Glutamatergic neuron (in vitro differentiated cells): ENCODE measurements around the gene OBP2B. TPM values are rescaled to one million over a fixed set of nuclear protein-coding genes. Genes with fewer than 3 reads are reported as not detected.

ENCODE experiments used
- DNase-seq: peaks from one replicate; pipeline ENCODE4 v3.0.0; 2022
- H3K27ac Mint-ChIP-seq: one replicate; pipeline ENCODE4 v1.8.0; 2020; ENCODE audit warnings: mild to moderate bottlenecking, mixed read lengths, inconsistent platforms; ENCODE audit not compliant: unreplicated experiment
- H3K27me3 Mint-ChIP-seq: one replicate; pipeline ENCODE4 v1.8.0; 2020; ENCODE audit warnings: mild to moderate bottlenecking, moderate library complexity, mixed read lengths, inconsistent platforms; ENCODE audit not compliant: unreplicated experiment
- H3K36me3 Mint-ChIP-seq: one replicate; pipeline ENCODE4 v1.8.0; 2020; ENCODE audit warnings: mild to moderate bottlenecking, mixed read lengths, inconsistent platforms; ENCODE audit not compliant: unreplicated experiment
- H3K4me1 Mint-ChIP-seq: one replicate; pipeline ENCODE4 v1.8.0; 2020; ENCODE audit warnings: mild to moderate bottlenecking, low read depth, mixed read lengths, inconsistent platforms; ENCODE audit not compliant: unreplicated experiment
- H3K4me3 Mint-ChIP-seq: one replicate; pipeline ENCODE4 v1.8.0; 2020; ENCODE audit warnings: mild to moderate bottlenecking, mixed read lengths, inconsistent platforms; ENCODE audit not compliant: unreplicated experiment
- H3K9me3 Mint-ChIP-seq: one replicate; pipeline ENCODE4 v1.8.0; 2020; ENCODE audit warnings: mild to moderate bottlenecking, moderate library complexity, mixed read lengths, inconsistent platforms; ENCODE audit not compliant: unreplicated experiment
- CTCF ChIP-seq: fragments of 200-600 bp; sonication (generic); IDR thresholded peaks from one replicate; pipeline ENCODE4 v1.5.0; 2021; ENCODE audit not compliant: partially characterized antibody, unreplicated experiment
- total RNA-seq: library from RNA; stranded (reverse); fragmentation: NEBNext Ultra II Directional; extraction: Animal tissue kit (Norgen Biotek cat#: 25700); gene quantifications from one replicate; pipeline ENCODE4 v1.2.1, GENCODE V29; 2021; ENCODE audit not compliant: unreplicated experiment

The OBP2B gene
- total RNA-seq, 1 donor from 2014 or later: not detected

GRCh38 chr9:133186736-133187135 lies 22.3 kb downstream of the OBP2B start:
- H3K4me3 Mint-ChIP-seq: no peak overlapping the region
- TF ChIP-seq CTCF: no peak
- H3K27me3 Mint-ChIP-seq: peaks cover 10% of the 10 kb centered on the region
- H3K9me3 Mint-ChIP-seq: peaks cover 4% of the 10 kb centered on the region
- H3K4me1 Mint-ChIP-seq: peaks cover 8% of the 10 kb centered on the region
- DNase-seq: no peak
- no peak overlapping the region for H3K27ac Mint-ChIP-seq
- no peaks in the 10 kb centered on the region for H3K36me3 Mint-ChIP-seq

GRCh38 chr9:133184971-133185370 lies 24.1 kb downstream of the OBP2B start:
- Mint-ChIP-seq H3K4me3 (no peak overlapping the region), H3K27ac (no peak overlapping the region), H3K27me3 (peaks cover 12% of the 10 kb centered on the region), H3K36me3 (no peaks in the 10 kb centered on the region), H3K9me3 (peaks cover 4% of the 10 kb centered on the region), H3K4me1 (peaks cover 8% of the 10 kb centered on the region)
- TF ChIP-seq CTCF: peak; percentile 70
- no peak for DNase-seq

GRCh38 chr9:133182151-133182550 lies 26.9 kb downstream of the OBP2B start:
- Mint-ChIP-seq H3K27me3 (peaks cover 9% of the 10 kb centered on the region), H3K36me3 (no peaks in the 10 kb centered on the region), H3K27ac (no peak overlapping the region), H3K9me3 (no peaks in the 10 kb centered on the region), H3K4me1 (no peaks in the 10 kb centered on the region), H3K4me3 (no peak overlapping the region)
- no peak for TF ChIP-seq CTCF
- DNase-seq: no peak

GRCh38 chr9:133181561-133181960 lies 27.5 kb downstream of the OBP2B start:
- DNase-seq: no peak
- no peak overlapping the region for H3K27ac Mint-ChIP-seq
- no peaks in the 10 kb centered on the region for H3K4me1 Mint-ChIP-seq
- H3K9me3 Mint-ChIP-seq: no peaks in the 10 kb centered on the region
- H3K4me3 Mint-ChIP-seq: no peak overlapping the region
- TF ChIP-seq CTCF: no peak
- no peaks in the 10 kb centered on the region for H3K36me3 Mint-ChIP-seq
- H3K27me3 Mint-ChIP-seq: peaks cover 9% of the 10 kb centered on the region

GRCh38 chr9:133180953-133181352 lies 28.1 kb downstream of the OBP2B start:
- H3K9me3 Mint-ChIP-seq: no peaks in the 10 kb centered on the region
- H3K36me3 Mint-ChIP-seq: no peaks in the 10 kb centered on the region
- no peak overlapping the region for H3K4me3 Mint-ChIP-seq
- TF ChIP-seq CTCF: no peak
- no peak overlapping the region for H3K27ac Mint-ChIP-seq
- H3K27me3 Mint-ChIP-seq: peaks cover 8% of the 10 kb centered on the region
- no peak for DNase-seq
- no peaks in the 10 kb centered on the region for H3K4me1 Mint-ChIP-seq
